NCI-H1930 (cell line): ENCODE measurements around the gene WFIKKN2.

Source experiments
- DNase-seq, 2 experiments: peaks; one replicate each; lab custom pipeline; 2025; lab: John Stamatoyannopoulos, UW

The WFIKKN2 gene

DNA sequence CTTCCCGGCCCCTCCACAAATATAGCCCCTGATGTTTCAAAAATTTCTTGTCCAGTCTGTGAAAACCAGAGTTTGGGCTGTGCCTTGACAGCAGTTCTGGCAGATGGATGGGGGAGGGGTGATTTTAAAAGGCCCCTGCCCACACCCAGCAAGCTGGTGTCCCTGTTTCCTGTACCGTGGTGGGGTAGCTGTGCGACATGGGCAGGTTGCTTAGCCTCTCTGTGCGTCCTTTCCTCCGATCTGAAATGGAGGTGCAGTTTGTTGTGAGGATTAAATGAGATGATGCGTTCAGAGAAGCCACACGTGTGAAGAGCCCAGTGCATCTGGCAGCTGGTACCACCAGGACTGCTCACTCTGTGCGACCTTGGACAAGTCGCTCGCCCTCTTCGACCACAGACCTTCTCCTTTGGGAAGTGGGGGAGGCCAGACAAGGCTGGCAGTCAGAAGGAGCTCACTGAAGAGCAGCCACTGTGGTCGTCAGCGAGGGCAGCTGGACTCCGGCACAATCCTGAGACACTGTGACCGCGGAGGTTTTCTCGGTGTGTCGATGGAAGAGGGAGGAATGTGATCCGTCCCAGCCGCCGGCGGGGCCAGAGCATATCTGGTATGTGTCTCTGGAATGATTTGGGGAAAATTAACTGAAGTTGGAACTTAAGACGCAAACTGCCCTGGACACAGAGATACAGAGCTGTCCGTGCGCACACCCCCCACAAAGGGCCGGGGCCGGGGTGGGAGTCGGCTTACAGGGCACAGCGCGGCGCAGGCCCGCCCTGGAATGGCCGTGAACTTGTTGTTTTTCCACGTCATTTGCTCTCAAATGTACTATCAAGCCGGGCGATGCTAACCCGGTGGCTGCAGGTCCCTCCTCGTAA is 721 bp upstream of the WFIKKN2 start:
- no peak for DNase-seq

DNA sequence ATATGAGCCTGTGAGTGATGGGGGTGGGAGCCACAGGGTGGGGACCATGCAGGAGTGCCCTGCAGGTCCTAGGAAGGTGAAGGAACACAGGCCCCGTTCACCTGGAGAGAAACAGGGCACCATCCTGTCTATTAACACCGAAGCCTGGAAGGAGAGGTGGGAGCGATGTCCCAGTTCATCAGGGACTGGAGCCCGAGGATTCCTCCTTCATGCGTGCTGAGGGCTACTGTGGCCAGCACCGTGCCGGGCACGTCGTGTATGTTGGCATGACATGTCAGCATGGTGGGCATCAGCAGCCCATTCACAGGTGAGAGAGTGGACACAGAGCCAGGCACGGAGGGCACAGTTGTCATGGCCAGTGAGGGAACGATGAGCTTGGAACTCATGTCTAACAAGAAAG is 1.4 kb downstream of the WFIKKN2 start:
- no peak for DNase-seq

DNA sequence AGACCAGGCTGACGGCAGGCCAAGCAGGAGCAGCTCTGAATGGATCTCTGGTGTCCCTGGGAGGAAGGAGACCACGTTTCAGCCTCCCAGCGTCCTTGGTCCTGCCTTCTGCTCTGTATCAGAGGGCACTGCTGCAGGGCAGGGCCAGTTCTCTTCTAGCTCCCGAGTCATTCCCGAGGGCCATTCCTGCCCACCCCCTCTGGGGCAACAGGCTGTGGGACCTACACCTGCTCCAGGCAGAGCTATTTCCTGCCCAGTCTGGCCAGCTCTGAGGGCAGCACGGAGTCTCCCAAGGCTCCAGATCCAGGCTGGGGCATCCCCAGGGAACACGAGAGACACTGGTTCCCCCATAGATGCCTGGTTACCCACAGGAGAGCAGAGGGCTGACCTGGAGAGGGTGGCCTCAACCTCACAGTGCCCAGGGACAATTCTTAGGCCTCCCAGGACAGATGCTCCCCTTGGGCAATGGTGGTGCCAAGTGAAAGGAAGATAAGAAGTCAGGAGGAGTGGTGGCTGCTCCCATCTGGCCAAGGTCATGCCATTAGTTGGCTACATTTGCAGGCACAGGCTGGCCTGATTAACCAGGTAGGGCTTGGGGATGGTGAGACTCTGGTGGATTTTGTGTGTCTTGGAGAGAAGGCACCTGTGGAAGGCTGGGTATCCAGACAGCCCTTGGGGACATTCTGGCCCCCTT is 2.0 kb downstream of the WFIKKN2 start:
- no peak for DNase-seq

DNA sequence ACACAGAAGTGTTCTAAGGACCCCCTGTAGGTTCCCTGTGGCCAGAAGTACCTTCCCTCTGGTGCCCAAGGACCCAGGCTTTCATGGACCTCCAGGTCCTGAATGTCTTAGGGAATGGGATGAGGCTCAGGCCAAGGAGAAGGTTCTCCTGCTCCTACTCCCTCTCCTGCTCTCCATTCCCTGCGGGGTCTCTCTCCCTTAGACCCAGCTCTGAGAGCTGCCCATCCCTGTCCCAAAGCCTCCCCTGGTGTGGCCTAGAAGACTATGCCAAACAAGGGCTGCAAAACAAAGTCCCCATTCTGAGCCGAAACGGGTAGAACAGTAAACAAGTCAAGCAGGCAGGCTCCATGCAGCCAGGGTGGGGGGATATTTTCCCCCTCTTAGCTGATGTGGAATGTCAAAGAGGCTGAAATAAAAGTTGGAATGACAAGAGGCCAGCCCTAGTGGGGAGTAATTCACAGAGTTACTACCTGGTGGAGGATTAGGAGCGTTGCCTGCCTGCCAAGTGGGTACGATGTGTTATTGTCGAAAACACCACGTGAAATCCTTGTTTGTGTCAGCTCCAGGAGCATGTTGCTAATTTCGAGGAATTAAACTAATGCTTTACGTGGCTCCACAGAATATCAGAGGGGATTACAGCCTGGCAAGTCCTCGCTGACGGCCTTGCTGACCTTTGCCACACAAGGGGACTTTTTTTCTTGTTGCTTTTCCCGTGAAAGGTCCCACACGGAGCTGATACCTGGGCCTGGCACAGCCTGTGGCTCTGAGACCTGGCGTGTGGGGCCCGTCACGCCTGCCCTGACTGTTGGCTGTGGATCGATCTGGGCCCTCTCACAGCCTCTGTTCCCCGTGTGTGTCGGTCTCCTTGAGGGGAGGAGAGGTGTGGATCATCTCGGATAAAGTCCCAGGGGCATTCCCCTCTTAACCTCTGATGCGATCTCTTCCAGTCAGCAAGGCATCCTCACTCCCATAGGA is 2.9 kb downstream of the WFIKKN2 start:
- no peak for DNase-seq

DNA sequence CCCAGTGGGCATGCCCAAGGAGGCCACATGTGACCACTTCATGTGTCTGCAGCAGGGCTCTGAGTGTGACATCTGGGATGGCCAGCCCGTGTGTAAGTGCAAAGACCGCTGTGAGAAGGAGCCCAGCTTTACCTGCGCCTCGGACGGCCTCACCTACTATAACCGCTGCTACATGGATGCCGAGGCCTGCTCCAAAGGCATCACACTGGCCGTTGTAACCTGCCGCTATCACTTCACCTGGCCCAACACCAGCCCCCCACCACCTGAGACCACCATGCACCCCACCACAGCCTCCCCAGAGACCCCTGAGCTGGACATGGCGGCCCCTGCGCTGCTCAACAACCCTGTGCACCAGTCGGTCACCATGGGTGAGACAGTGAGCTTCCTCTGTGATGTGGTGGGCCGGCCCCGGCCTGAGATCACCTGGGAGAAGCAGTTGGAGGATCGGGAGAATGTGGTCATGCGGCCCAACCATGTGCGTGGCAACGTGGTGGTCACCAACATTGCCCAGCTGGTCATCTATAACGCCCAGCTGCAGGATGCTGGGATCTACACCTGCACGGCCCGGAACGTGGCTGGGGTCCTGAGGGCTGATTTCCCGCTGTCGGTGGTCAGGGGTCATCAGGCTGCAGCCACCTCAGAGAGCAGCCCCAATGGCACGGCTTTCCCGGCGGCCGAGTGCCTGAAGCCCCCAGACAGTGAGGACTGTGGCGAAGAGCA is 4.4 kb downstream of the WFIKKN2 start:
- no peak for DNase-seq

DNA sequence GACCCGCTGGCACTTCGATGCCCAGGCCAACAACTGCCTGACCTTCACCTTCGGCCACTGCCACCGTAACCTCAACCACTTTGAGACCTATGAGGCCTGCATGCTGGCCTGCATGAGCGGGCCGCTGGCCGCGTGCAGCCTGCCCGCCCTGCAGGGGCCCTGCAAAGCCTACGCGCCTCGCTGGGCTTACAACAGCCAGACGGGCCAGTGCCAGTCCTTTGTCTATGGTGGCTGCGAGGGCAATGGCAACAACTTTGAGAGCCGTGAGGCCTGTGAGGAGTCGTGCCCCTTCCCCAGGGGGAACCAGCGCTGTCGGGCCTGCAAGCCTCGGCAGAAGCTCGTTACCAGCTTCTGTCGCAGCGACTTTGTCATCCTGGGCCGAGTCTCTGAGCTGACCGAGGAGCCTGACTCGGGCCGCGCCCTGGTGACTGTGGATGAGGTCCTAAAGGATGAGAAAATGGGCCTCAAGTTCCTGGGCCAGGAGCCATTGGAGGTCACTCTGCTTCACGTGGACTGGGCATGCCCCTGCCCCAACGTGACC is 5.0 kb downstream of the WFIKKN2 start:
- no peak for DNase-seq

GRCh38 chr17:50841277-50841948 is 6.0 kb downstream of the WFIKKN2 start:
- no peak for DNase-seq

GRCh38 chr17:50841949-50842354 is 6.6 kb downstream of the WFIKKN2 start:
- DNase-seq: peak; percentile 20 to 56

DNA sequence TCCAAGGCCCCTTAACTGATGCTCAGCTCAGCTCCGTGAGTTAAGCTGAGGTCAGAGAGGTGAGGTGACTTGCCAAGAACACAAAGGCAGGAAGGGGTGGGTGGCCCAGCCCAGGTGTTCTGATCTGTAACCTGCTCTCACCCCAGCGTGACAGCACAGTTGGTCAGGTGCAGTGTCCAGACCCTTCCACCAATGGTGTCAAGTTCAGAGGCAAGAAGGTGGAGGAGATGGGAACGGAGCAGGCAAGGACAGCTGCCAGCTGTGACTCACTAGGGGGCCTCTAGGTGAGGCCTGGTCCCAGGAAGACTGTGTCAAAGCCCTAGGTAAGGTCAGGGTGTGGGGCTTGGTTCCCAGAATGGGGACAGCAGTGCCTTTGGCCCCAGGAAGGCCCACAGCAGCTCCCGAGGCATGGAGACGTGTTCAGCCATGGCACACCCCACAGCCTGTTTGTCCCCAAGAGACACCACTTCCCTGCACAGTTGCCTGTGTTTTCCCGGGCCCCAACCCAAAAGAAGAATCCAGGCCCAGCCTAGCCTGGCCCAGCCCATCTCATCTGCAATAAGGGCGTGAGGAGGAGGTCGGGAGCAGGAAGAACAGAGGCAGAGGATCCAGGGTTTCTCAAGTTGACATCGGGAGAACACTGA is 7.2 kb downstream of the WFIKKN2 start:
- DNase-seq: no peak

DNA sequence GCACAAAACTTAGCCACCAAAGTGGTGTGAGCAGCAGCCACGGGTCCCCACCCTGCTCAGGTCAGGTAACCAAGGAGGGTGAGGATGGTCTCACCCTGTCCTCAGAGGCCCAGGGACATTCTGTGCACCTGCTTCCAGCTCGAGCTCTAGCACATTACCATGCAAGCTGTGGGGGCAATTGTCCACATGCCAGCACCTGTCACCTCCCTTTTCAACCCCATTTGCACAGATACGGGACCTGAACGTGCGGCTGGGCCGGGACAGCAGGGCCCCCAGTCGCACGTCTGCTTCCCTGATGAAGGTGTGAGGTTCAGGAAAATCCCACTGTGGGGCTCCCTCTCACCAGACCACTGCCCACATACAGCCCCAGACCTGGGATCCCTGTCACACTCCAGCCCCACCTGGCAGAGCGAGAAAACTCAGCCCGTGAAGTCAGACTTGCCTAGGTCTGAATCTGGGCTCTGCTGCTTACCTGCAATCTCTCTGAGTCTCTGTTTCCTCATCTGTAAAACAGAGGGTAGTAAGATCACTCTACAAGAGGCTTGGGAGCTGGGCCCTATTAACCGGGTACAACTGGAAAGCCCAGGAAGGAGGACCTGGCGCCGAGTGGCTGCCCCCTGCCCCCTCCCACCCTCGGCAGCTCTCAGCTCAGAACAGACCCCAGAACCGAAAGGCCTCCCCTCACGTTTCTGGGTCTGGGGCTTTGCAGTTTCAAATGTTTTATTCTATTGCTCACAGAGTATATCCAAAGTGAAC is 7.9 kb downstream of the WFIKKN2 start:
- no peak for DNase-seq

DNA sequence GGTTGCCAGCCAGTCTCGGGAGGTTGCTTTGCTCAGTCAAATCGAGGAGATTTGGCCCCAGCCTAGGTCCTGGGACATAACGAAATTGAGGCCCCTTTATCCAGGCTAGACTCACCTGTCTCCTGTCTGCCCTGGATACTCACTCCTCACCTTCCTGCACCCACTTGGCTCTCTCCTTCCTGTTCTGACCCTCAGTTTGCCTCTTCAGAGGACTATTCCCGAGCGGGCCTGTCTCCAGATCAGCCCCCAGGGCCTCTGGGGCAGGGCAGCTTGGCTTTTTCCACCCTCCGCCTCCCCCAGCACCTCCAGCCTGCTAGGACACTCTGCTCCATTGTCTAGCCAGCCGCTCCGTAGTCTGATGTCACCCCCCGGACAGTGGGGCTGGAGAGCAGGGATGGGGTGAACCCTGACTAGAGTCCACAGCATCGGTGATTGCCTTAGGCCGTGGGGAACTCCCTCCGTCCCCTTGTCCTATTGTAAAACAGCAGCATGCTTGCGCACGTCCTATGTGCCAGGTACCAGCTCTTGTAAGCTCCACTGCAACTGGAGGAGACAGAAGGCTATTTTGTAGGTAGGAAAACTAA is 8.8 kb downstream of the WFIKKN2 start:
- no peak for DNase-seq

GRCh38 chr17:50845240-50846147 is 10.1 kb downstream of the WFIKKN2 start:
- DNase-seq: no peak

DNA sequence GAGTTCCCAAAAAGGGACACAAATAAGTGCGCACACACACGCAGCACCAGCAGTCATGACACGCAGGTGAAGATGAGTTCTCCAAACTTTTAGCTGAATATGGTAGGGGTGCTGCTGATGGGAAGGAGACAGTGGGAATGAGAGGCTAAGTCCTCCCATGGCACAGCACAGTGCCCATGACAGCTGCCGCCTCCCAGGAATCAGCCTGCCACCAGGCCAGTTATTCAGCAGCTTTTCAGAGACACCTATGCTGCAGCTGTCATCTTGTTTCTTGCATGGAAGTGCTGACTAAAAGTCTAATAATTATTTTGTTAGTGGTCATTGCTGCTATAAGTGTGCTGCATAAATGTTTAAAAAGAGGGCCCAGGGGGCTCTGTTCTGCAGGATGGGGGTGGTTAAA is 12.2 kb downstream of the WFIKKN2 start:
- no peak for DNase-seq

DNA sequence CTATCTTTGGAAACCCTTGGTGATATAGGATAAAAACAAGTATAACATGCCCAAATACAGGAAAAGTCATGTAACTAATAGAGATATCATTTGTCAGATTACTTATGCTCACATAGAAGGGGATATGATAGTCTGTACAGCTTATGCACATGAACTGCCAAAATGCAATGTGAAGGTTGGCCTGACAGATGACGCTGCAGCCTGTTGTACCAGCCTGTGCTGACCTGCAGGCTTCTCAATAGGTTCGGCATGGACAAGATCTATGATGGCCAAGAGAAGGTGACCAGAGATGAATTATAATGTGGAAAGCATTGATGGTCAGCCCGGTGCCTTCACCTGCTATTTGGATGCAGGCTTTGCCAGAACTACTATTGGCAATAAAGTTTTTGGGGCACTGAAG is 12.7 kb downstream of the WFIKKN2 start:
- DNase-seq: no peak

GRCh38 chr17:50848711-50849110 is 13.3 kb downstream of the WFIKKN2 start:
- no peak for DNase-seq

- no peak for DNase-seq
These were observed 15.3 kb downstream of the WFIKKN2 start for GRCh38 chr17:50850640-50851039.

DNA sequence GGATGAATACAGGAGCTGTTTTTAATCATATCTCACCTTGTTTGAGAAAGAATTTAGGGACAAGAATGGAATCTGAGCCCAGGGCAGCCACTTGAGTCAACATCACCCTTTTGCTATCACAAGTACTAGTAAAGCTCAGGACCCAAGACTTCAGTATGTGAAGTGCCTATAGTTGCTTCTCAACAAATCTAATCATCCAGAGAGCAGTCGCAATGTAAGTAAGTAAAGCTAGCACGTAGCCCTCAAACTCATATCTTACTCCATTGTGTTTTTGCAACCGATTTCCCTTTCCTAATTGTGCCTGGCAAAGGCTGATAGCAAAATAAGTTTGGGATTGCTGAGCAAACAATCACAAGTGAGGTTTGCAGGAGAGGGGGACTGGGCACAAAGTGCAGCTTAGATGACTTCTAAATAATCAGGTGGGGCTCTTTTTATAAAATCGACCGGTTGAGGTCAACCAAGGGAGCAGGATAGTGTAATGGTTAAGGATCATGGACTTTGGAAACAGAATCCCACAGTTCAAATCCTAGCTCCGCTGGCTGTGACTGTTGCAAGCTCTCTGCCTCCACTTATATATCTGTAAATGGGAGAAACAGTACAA is 17.7 kb downstream of the WFIKKN2 start:
- DNase-seq: no peak

- no peak for DNase-seq
These were observed 18.4 kb downstream of the WFIKKN2 start for GRCh38 chr17:50853781-50854180.
